K562 (cell line): Measurements from ENCODE around the gene SRPRA. TPM values are rescaled to one million over a fixed set of nuclear protein-coding genes. Genes with fewer than 3 reads are reported as not detected.

ENCODE experiments used
- CBX3 ChIP-seq, 2 experiments: IDR thresholded peaks; 1 replicate in 1 of 2; 2 replicates in 1 of 2; pipeline ENCODE4 v1.6.1; 2012; ENCODE audit warnings: inconsistent platforms in 2 of 2, low read length in 2 of 2, borderline replicate concordance in 1 of 2, control low read depth in 1 of 2
- CREB3L1 ChIP-seq: fragments of 450-650 bp; IDR thresholded peaks from 2 replicates; pipeline ENCODE4 v1.6.1; 2014; ENCODE audit warnings: low read depth, mild to moderate bottlenecking, moderate library complexity, borderline replicate concordance
- FUS ChIP-seq: fragments of 200-400 bp; formaldehyde crosslinking; optimal IDR thresholded peaks from 2 replicates; pipeline ENCODE3; 2017; ENCODE audit warnings: low read depth, low read length
- MBD2 ChIP-seq: sonication (generic); IDR thresholded peaks from 2 replicates; pipeline ENCODE4 v1.6.1; 2016; ENCODE audit warnings: low read depth, borderline replicate concordance
- PHB2 ChIP-seq: fragments of 450-650 bp; IDR thresholded peaks from 2 replicates; pipeline ENCODE4 v1.6.1; 2017; ENCODE audit warnings: low read depth
- PHF21A ChIP-seq: fragments of 450-650 bp; IDR thresholded peaks from 2 replicates; pipeline ENCODE4 v1.6.1; 2017; ENCODE audit warnings: low read depth, borderline replicate concordance
- PHTF2 ChIP-seq: fragments of 250-450 bp; sonication (Bioruptor Pico); IDR thresholded peaks from 2 replicates; pipeline ENCODE4 v1.5.0; 2021; ENCODE audit warnings: mild to moderate bottlenecking
- RFX7 ChIP-seq: fragments of 250-450 bp; sonication (Bioruptor Pico); IDR thresholded peaks from 2 replicates; pipeline ENCODE4 v1.5.1; 2021; ENCODE audit warnings: mild to moderate bottlenecking
- SETDB1 ChIP-seq: IDR thresholded peaks from one replicate; pipeline ENCODE4 v1.6.1; 2012; ENCODE audit warnings: low read length, control low read depth, inconsistent platforms
- TAL1 ChIP-seq: fragments of 450-650 bp; IDR thresholded peaks from 2 replicates; pipeline ENCODE4 v1.6.1; 2016; ENCODE audit warnings: mild to moderate bottlenecking
- ZBTB1 ChIP-seq: sonication (generic); formaldehyde crosslinking; IDR thresholded peaks from 2 replicates; pipeline ENCODE4 v1.8.1; 2023; ENCODE audit warnings: missing genetic modification reagents, low read depth, mild to moderate bottlenecking, borderline replicate concordance
- ZKSCAN1 ChIP-seq: fragments of 150-350 bp; IDR thresholded peaks from 2 replicates; pipeline ENCODE4 v1.6.1; 2016; ENCODE audit warnings: low read depth, low read length
- ZNF584 ChIP-seq: fragments of 200-800 bp; sonication (Bioruptor generic); IDR thresholded peaks from 2 replicates; pipeline ENCODE4 v1.6.1; 2016; ENCODE audit warnings: low read depth, mild to moderate bottlenecking, missing genetic modification characterization, missing compliant biosample characterization
- polyA plus RNA-seq, 8 experiments: library from polyadenylated mRNA; depleted of rRNA in 4 of 8; stranded (reverse) in 5 of 8; unstranded in 3 of 8; fragments of >200 nt; fragmentation: Nextera tagmentation in 2 of 8; fragmentation: Illumina TruSeq in 1 of 8; extraction: Ambion mirVana in 2 of 8; extraction: Trizol in 1 of 8; gene quantifications; 2 replicates each; pipeline versions ENCODE4 v1.2.1 to v1.2.3, GENCODE V29; 2011 to 2014; ENCODE audit warnings: inconsistent platforms in 1 of 8, missing spikeins in 1 of 8
- total RNA-seq, 7 experiments: library from RNA; depleted of rRNA in 6 of 7; stranded (reverse); fragments of >200 nt in 6 of 7; fragmentation: Illumina TruSeq in 2 of 7; extraction: Trizol in 2 of 7; gene quantifications; 2 replicates each; pipeline versions ENCODE4 v1.2.1 to v1.2.3, GENCODE V29; 2011 to 2021; ENCODE audit warnings: low replicate concordance in 1 of 7
- TF ChIP-seq, protein P1 (sequence below): fragments of 250-450 bp; sonication (Bioruptor Pico); IDR thresholded peaks from 2 replicates; pipeline ENCODE4 v1.9.0; 2021; ENCODE audit warnings: mild to moderate bottlenecking, inconsistent platforms
- TF ChIP-seq, protein P2 (sequence below): fragments of 450-650 bp; IDR thresholded peaks from 2 replicates; pipeline ENCODE4 v1.6.1; 2017; ENCODE audit warnings: antibody characterized with exemption, mild to moderate bottlenecking
- TF ChIP-seq, protein P3 (sequence below): sonication (generic); formaldehyde crosslinking; IDR thresholded peaks from 2 replicates; pipeline ENCODE4 v1.8.1; 2023; ENCODE audit warnings: mild to moderate bottlenecking, missing genetic modification reagents

SRPRA gene
- total and polyA plus RNA-seq, 9 of the 15 experiments (the other 6 are each of a cell fraction or from before 2014, with no cell fraction given): 33.5 to 124 (median 80.0) TPM

- TF ChIP-seq, protein P1, sequence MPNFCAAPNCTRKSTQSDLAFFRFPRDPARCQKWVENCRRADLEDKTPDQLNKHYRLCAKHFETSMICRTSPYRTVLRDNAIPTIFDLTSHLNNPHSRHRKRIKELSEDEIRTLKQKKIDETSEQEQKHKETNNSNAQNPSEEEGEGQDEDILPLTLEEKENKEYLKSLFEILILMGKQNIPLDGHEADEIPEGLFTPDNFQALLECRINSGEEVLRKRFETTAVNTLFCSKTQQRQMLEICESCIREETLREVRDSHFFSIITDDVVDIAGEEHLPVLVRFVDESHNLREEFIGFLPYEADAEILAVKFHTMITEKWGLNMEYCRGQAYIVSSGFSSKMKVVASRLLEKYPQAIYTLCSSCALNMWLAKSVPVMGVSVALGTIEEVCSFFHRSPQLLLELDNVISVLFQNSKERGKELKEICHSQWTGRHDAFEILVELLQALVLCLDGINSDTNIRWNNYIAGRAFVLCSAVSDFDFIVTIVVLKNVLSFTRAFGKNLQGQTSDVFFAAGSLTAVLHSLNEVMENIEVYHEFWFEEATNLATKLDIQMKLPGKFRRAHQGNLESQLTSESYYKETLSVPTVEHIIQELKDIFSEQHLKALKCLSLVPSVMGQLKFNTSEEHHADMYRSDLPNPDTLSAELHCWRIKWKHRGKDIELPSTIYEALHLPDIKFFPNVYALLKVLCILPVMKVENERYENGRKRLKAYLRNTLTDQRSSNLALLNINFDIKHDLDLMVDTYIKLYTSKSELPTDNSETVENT: peak; percentile 90
- TF ChIP-seq ZBTB1 (peak; percentile 52; the same call in 1 of the 2 replicates), PHTF2 (CRISPR knock-in tag) (no peak), CREB3L1 (no peak; the same call in 1 of the 2 replicates), CBX3 (IDR thresholded peaks at IDR 0.05; ENCODE audit: borderline replicate concordance in 1 of 2, low read length in 2 of 2) (peak in 1 of 2 experiments; percentile 67; a peak in 1 of 3 replicates), SETDB1 (no peak), ZNF584 (no peak), PHB2 (no peak), RFX7 (peak; percentile 27; the same call in 1 of the 2 replicates), FUS (peak; percentile 70), MBD2 (peak; percentile 76; the same call in 1 of the 2 replicates), ZKSCAN1 (0 out of 2 replicates have a peak, but pooled peaks have one; percentile 35), PHF21A (peak; percentile 44; the same call in 1 of the 2 replicates), TAL1 (no peak)
- TF ChIP-seq, protein P2, sequence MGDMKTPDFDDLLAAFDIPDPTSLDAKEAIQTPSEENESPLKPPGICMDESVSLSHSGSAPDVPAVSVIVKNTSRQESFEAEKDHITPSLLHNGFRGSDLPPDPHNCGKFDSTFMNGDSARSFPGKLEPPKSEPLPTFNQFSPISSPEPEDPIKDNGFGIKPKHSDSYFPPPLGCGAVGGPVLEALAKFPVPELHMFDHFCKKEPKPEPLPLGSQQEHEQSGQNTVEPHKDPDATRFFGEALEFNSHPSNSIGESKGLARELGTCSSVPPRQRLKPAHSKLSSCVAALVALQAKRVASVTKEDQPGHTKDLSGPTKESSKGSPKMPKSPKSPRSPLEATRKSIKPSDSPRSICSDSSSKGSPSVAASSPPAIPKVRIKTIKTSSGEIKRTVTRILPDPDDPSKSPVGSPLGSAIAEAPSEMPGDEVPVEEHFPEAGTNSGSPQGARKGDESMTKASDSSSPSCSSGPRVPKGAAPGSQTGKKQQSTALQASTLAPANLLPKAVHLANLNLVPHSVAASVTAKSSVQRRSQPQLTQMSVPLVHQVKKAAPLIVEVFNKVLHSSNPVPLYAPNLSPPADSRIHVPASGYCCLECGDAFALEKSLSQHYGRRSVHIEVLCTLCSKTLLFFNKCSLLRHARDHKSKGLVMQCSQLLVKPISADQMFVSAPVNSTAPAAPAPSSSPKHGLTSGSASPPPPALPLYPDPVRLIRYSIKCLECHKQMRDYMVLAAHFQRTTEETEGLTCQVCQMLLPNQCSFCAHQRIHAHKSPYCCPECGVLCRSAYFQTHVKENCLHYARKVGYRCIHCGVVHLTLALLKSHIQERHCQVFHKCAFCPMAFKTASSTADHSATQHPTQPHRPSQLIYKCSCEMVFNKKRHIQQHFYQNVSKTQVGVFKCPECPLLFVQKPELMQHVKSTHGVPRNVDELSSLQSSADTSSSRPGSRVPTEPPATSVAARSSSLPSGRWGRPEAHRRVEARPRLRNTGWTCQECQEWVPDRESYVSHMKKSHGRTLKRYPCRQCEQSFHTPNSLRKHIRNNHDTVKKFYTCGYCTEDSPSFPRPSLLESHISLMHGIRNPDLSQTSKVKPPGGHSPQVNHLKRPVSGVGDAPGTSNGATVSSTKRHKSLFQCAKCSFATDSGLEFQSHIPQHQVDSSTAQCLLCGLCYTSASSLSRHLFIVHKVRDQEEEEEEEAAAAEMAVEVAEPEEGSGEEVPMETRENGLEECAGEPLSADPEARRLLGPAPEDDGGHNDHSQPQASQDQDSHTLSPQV: peak; percentile 91
- TF ChIP-seq, protein P3, sequence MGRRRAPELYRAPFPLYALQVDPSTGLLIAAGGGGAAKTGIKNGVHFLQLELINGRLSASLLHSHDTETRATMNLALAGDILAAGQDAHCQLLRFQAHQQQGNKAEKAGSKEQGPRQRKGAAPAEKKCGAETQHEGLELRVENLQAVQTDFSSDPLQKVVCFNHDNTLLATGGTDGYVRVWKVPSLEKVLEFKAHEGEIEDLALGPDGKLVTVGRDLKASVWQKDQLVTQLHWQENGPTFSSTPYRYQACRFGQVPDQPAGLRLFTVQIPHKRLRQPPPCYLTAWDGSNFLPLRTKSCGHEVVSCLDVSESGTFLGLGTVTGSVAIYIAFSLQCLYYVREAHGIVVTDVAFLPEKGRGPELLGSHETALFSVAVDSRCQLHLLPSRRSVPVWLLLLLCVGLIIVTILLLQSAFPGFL (CRISPR knock-in tag): peak; percentile 86
These were observed 35.1 kb upstream of the SRPRA start, which contains the start of gene DCPS (continued) for GRCh38 chr11:126303623-126304456.
